DND-41 (cell line): ENCODE measurements around the gene GABRG3.

ENCODE experiments used
- EZH2 ChIP-seq: IDR thresholded peaks from 3 replicates; pipeline ENCODE4 v1.6.1; 2012; ENCODE audit warnings: borderline replicate concordance, low read depth, mild to moderate bottlenecking, moderate library complexity, low read length, inconsistent platforms; ENCODE audit not compliant: severe bottlenecking
- TF ChIP-seq, protein P1 (sequence below): IDR thresholded peaks from 2 replicates; pipeline ENCODE4 v1.5.1; 2012; ENCODE audit warnings: borderline replicate concordance, low read length, moderate library complexity, mild to moderate bottlenecking; ENCODE audit not compliant: poor library complexity, severe bottlenecking; ENCODE audit errors: extremely low read depth

DNA sequence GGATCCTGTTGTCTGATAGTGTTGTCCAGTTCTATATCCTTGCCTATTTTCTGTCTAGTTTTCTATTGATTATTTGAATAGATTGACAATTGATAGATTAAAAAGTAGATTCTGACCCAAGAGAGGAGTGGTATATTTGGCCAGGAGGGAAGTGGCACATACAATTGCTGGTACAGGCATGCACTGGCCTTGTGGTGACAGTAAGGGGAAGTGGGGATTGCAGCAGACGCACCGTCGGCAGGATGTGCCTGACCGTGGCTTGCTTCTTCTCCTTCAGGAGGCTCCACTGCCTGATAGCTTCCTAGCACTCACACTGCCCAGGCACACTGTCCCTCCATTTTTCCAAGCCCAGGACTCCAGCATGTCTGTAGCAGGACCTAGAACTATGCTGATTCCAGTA is 10.5 kb downstream of the GABRG3 start:
- TF ChIP-seq, protein P1, sequence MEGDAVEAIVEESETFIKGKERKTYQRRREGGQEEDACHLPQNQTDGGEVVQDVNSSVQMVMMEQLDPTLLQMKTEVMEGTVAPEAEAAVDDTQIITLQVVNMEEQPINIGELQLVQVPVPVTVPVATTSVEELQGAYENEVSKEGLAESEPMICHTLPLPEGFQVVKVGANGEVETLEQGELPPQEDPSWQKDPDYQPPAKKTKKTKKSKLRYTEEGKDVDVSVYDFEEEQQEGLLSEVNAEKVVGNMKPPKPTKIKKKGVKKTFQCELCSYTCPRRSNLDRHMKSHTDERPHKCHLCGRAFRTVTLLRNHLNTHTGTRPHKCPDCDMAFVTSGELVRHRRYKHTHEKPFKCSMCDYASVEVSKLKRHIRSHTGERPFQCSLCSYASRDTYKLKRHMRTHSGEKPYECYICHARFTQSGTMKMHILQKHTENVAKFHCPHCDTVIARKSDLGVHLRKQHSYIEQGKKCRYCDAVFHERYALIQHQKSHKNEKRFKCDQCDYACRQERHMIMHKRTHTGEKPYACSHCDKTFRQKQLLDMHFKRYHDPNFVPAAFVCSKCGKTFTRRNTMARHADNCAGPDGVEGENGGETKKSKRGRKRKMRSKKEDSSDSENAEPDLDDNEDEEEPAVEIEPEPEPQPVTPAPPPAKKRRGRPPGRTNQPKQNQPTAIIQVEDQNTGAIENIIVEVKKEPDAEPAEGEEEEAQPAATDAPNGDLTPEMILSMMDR = no peak
- no peak for TF ChIP-seq EZH2
